Ramos (cell line): ENCODE measurements around the gene SLC35C1.
"Not testable (repeated sequence)": the region's sequence is repeated elsewhere in the genome, so short reads cannot be mapped to it uniquely, and the experiment has no call there.

Source experiments
- in situ Hi-C: fragments of 300-500 bp; cut with MboI; formaldehyde crosslinking; loops from one replicate; pipeline ENCODE4 v1.14.3; 2022; ENCODE audit warnings: low sequenced_read_pairs; ENCODE audit not compliant: unreplicated experiment

Gene SLC35C1

DNA sequence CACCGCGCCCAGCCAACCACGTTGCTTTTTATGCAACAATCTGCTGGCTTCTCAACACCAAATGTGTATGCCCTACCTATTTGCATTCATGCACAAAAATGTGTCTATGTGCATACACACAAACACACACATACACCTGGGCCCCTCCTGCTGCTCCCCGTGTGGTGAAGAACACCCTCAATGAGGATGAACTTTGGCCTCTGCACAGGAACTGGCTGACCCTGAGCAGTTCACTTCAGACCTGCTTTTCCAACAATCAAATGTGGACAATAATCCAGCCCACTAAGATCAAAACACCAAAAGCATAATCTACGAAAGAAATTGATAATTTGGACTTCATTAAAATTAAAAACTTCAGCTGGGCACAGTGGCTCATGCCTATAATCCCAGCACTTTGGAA lies 25.3 kb upstream of the SLC35C1 start:
- in situ Hi-C loops = no loop called here

DNA sequence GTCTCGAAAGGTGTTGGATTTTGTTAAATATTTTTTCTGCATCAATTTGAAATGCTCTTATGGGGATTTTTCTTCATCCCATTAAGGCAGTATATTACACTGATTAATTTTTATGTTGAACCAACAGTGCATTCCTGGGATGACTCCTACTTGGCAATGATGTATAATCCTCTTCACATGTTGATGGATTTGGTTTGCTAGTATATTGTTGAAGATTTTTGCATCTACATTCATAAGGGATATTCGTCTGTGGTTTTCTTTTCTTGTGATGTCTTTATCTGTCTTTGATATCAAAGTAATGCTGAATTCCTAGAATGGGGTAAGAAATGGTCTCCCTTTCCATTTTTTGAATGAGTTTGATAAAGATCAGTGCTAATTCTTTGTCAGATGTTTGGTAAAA lies 18.7 kb upstream of the SLC35C1 start:
- in situ Hi-C loops = no loop called here

- in situ Hi-C loops = no loop called here
These were observed 16.1 kb upstream of the SLC35C1 start for GRCh38 chr11:45788887-45789286.

DNA sequence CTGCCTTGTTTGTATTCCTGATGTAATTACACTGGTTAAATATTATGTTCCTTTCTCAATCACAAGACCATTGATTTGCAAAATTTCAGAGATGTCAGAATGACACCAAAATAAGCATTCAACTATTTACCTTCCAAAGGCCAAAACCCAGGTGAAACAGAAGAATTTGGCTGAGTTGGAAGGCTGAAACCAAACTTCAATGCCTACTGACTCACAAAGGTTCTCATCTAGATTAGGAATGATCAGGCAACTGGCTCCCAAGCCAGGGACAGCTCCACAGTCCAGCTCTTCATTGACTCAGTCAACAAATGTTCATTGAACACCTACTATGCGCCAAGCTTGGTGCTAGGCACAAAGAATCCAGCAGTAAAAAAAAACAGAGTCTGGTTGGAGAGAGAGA lies 13.4 kb upstream of the SLC35C1 start:
- in situ Hi-C loops = no loop called here

GRCh38 chr11:45794169-45794568 lies 10.8 kb upstream of the SLC35C1 start:
- in situ Hi-C loops = no loop called here

DNA sequence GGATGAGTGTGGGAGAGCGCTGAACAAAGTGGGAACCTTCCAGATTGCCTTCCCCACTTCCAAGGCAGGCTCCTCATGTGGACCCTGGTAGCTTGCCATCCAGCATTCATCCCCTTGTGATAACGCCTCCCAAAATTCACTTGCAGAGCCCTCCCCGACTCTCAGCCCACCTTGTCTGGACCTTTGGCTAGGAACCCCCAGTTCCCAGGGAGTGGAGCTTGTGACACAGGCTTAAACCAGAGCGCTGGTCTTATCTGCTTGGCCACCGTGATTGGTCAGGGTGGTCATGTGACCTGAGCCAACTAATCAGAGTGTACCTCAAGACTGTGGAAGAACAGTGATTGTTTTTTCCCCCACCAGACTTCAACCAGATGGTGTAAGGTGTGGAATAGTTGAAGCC lies 9.6 kb upstream of the SLC35C1 start:
- in situ Hi-C loops = no loop called here

DNA sequence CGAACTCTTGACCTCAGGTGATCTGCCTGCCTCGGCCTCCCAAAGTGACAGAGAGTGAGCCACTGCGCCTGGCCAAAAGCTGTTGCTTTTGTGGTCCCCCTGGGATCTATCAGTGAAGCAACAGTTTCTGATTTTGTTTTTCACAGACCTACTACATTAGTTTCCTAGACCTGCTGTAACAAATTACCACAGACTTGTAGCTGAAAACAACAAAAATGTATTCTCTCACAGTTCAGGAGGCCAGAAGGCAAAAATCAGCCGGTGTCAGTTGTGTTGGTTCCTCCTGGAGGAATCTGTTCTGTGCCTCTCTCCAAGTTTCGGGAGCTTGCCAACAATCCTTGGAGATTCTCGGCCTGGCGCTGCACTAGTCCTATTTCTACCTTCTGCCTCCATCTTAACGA lies 8.5 kb upstream of the SLC35C1 start:
- in situ Hi-C loops = no loop called here

DNA sequence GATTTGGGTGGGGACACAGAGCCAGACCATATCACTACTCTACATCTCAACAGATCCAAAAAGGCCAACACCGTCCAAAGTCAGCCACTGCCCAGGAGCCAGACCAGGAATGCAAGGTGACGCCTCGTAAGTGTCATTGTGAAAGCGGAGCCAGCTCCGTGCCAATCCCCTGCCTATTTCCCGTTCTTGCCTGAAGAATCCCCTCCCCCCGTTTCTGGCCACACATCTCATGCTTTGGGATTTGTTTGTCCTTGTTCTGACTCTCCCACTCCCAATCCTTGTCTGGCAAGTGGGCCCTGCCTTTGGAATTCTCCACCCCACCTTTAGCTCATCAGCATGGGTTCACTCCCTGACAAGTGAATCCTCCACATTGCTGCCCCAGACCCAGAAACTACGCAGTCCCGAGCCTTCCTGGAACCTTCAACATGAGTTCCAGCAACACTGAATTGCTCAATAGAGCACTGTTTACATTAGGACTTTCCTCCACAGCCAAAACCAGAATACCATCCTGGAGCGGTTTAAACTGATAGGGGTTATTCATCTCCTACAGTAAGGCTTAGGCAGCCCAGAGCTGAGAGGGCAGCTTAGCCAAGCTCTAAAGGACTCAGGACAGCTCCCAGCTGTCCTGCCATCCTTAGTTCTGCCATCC lies 6.0 kb upstream of the SLC35C1 start:
- in situ Hi-C loops = no loop called here

DNA sequence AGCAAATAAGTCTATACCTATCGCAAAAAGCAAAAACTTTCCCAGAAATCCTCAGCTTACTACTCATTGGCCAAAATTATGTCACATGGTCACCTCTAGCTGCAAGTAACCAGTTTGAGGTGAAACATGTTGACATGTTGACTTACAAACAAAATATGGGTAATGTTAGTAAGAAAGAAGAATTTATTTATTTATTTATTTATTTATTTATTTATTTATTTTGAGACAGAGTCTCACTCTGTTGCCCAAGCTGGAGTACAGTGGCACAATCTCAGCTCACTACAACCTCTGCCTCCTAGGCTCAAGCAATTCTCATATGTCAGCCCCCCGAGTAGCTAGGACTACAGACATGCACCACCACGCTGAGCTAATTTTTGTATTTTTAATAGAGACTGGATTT lies 5.4 kb upstream of the SLC35C1 start:
- in situ Hi-C loops = no loop called here

DNA sequence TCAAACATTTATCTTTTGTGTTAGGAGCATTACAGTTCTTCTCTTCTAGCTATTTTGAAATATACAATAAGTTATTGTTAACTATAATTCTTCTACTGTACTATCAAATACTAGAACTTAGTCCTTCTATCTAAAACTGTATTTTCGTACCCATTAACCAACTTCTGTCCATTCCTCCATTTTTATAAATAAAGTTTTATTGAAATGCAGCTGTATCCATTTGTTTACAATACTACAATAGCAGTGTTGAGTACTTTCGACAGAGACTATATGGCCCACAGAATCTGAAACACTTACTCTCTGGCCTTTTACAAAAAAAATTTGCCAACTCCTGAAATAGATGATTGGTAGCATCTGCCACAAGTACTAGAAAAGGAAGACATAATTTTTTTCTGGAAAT lies 4.7 kb upstream of the SLC35C1 start:
- in situ Hi-C loops = no loop called here

- in situ Hi-C loops = no loop called here
These were observed 3.1 kb upstream of the SLC35C1 start for GRCh38 chr11:45801723-45802315.

DNA sequence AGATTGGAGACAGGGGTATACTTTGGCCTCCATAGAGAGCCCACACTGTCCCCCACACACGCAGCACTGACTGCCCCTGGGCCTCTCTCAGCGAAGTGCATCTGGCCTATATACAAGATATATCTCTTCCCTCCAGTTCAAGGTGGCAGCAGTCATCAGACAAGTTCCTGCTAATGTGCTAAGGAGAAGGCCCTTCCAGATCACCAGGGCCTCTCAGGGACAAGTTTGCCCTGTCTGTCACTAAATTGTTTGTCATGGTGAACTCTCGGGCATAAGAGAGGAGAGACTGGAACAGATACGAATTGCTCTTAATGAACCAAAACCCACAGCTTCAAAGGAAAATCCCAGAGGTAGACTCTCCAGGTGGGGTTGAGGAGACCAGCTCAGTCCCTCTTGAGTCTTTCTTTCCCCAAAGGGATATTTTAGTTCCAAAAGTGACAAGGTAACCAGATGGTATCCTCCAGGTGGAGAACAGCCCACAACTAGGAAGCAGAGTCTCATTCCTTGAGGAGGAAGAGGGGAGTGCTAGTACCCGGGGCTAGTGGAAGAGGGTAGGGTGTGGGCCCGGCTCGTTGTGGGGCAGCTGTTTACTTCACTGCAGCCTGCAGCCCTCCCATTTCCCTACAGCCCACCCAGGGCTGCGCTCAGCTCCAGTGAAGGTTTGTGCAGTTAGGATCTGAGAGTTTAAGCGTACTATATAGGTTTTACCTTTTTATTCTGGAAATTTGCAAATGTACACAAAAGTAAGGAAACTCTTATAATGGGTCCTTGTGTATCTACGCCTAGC lies 2.2 kb upstream of the SLC35C1 start:
- in situ Hi-C loops = no loop called here

GRCh38 chr11:45803971-45804760 lies 783 bp upstream of the SLC35C1 start:
- in situ Hi-C loops = no loop called here

DNA sequence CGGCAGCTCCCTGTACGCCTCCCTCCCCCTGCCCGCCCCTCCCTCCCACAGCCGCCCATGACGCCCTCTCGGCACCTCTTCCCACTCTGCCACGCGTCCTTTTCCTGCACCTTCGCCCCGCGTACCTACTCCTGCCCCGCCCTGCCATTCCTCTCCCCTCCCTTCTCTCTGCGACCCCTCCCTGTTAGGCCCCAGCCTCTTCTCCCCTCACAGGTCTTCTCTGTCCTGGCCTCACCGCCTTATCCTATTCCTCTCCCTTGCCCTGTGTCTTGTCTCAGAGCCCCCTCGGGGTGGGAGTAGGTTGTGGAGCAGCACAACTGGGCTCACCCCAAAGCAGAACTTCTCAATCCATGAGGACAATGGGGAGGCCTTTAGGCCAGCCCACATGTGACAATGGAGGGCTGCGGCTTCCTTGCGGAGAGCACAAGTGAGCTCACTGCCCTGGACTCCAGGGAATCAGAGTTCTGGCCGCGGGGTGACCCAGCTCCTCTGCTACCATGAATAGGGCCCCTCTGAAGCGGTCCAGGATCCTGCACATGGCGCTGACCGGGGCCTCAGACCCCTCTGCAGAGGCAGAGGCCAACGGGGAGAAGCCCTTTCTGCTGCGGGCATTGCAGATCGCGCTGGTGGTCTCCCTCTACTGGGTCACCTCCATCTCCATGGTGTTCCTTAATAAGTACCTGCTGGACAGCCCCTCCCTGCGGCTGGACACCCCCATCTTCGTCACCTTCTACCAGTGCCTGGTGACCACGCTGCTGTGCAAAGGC lies 539 bp downstream of the SLC35C1 start:
- in situ Hi-C loops = no loop called here

- in situ Hi-C loops = no loop called here
These were observed 1.4 kb downstream of the SLC35C1 start for GRCh38 chr11:45806072-45806933.

DNA sequence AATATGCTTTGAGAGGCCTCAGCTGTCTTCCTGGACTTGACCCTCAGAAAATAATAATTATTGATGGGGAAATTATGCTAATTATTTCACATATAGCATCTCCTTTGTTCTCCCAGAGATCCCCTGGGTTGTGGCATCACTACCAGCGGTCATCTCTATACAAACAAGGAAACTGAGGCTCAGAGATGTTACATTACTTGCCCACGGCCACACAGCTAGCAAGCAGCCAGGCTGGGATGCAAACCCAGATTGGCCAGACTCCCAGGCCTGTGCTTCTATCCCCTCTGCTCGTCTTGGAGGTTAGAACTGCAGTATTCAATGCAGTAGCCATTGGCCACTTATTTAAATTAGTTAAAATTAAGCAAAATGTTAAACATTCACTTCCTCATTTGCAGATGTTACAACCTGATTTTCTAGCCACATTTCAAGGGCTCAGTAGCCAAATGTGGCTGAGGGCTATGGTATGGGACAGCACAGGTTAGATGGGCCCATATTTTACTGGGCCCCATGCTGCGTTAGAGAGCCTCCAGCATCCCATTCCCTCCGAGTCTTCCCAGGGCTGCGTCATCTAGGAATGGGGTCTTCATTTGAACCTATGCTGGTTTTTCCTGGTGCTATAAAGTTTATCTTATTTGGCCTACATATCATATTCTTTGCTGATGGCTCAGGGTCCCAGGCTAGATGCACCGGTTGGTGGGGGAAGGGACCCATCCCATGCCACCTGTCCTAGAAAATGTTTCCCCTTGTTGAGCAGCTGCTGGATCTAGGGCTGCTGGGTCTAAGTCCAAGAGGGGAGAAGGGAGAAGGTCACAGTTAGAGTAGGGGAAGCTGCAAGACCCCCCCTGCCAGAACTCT lies 2.2 kb downstream of the SLC35C1 start:
- in situ Hi-C loops = no loop called here

- in situ Hi-C loops = no loop called here
These were observed 2.9 kb downstream of the SLC35C1 start for GRCh38 chr11:45807792-45808238.

GRCh38 chr11:45808427-45808826 lies 3.5 kb downstream of the SLC35C1 start:
- in situ Hi-C loops = not testable (repeated sequence)
